HT1080 (cell line): ENCODE data around the gene CELF1. TPM values are rescaled to one million over a fixed set of nuclear protein-coding genes. Genes with fewer than 3 reads are reported as not detected.

Experiments
- DNase-seq: peaks from one replicate; pipeline ENCODE4 v3.0.0-alpha.2; 2015; ENCODE audit warnings: low read depth
- total RNA-seq: library from RNA; depleted of rRNA; stranded (reverse); fragments of >200 nt; shearing (Covaris generic); gene quantifications from 2 replicates; pipeline ENCODE4 v1.2.3, GENCODE V29; 2014

Gene CELF1
- total RNA-seq, 1 experiment from 2014 or later = 118 TPM

- DNase-seq = no peak
Measured at GRCh38 chr11:47511917-47512316, 41.0 kb downstream of the CELF1 start.

GRCh38 chr11:47510209-47510608, 42.7 kb downstream of the CELF1 start:
- peak; percentile 45 for DNase-seq

DNA sequence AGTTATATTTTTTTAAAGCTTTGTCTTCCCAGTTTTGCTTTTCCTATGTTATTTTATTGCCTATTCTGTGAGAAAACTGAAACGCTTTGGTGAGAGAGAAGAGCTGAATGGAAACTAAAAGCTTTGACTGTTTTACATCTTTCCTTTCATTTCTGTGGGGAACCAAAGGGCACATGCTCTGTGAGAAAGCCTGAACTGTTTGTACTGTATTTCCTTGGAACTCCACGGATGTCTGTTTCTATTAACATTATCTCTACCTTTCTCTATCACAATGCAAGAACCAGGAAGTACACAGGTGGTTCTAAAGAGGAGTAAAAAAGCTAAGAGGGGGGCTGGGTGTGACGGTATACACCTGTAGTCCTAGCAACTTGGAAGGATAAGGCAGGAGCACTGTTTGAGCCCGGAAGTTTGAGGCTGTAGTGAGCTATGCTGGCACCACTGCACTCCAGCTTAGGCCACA, 43.8 kb downstream of the CELF1 start:
- no peak for DNase-seq

DNA sequence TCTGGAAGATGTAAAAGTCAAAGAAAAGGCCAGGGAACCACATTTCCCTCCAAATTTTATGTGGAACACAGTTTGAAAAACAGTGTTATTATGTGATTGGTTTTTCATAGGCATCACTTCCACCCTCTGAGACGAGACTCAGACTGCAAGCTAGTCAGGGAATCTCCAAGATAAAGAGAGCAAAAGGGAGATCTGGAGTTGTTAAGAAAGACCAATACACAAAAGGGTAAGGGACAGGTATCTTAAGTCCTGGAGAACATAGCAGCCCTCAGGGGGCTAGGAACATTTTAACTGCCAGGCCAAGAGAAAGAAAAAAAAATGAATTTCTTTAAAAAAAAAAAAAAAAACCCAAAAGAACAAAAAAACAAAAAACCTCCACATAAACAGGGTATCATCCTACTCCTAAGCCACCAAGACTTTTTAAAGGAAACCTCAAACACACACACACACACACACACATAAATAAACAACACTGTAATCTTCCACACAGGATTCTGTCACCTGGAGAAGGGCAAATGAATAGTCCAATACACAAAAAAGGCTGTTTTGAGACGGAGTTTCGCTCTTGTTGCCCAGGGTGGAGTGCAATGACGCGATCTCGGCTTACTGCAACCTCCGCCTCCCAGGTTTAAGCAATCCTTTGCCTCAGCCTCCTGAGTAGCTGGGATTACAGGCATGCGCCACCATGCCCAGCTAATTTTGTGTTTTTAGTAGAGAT, 44.5 kb downstream of the CELF1 start:
- DNase-seq = no peak

DNA sequence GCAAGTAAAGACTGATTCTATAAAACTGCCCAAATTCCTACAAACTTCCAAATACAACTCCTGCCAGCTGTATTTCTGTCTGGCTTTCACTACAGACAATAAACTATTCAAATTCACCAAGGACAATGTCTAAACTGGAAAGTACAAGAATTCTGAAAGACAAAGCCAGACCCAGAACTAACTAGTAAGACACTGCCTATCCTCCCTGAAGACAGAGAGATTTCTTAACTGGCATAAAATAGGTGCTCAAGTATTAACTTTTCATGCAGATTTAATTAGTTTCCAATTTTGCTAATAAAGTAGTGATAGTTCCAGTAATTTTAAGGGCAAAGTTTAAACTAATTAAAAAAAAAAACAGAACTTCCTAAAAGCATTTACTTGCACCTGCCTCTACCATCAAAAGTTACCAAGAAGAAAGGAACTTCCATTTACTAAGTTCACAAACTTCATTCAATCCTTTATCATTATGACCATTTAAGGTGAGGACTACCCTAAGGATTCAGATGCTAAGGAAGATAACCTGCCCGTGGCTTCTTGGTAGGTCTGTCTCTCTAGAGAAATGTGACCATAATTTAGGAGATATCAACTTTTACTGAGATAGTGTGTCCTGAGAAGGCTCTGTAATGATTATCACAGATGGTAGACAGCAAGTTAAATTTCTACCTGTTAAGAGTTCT, 45.2 kb downstream of the CELF1 start:
- DNase-seq = no peak

DNA sequence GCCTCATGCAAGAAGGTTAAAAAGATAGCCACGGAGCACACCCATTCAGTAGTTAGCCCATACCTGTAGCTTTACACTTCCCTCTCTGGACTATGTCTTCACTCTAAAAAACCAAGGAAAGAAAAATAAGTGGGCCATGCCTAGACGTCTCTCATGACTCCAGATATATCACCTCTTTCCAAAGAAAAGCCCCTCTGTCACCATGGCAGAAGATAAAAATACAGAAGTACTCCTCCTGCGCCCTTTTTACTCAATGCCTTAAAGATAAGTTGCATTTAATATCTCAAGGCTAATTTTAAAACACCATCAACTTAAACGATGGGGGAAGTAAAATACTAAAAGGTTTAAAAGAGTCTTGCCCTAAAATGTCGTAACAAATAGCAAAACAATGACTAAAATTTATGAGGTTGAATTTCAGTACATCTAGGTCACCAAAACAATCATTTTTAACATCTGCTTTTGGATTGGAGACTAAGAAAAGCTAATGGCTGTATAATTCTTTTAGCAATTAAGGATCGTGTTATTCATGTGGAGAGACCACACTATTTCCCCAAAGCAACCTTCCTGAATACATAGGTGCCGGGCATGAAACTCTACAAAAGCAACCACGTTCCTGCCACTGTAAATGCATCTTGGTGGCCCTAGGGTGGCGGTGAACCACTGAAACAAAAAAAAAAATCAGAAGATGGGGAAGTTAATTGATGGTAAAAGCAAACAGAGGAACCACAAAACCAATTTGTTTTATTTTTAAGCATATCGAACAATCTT, 46.0 kb downstream of the CELF1 start:
- DNase-seq = no peak

DNA sequence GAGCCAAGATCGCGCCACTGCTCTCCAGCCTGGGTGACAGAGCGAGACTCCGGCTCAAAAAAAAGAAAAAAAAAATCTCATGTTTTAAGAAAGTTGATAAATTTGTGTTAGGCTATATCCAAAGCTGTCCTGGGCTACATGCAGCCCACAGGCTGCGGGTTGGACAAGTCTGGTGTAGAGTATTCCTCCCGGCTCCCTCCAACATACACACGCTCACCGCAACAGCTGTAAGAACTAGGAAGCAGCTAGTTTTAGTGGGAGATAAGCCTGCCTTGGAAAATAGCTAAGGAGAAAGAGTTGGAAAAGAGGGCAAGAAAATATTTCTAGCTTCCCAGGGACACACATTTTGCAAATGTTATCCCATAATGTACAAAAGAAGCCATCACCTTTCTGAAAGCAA, 46.6 kb downstream of the CELF1 start:
- no peak for DNase-seq

DNA sequence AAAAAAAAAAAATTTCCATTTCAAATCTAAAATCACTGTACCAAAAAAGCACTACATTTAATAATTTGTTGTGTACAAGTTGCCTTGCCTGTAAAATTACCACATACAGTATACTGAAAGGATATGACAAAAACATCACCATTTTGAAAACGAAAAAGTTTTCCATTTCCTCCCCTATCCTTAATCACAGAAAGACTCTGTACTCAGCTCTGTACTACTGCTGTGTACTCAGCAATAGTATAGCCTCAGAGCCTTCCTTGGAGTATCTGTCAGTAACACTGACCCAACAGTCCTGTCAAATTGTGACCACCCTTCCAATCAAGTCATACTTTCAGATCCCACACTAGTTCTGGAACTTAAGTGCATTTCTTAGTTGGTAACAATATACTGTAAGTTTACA, 48.0 kb downstream of the CELF1 start:
- no peak for DNase-seq

- DNase-seq = no peak
Measured at GRCh38 chr11:47503227-47503626, 49.7 kb downstream of the CELF1 start.

DNA sequence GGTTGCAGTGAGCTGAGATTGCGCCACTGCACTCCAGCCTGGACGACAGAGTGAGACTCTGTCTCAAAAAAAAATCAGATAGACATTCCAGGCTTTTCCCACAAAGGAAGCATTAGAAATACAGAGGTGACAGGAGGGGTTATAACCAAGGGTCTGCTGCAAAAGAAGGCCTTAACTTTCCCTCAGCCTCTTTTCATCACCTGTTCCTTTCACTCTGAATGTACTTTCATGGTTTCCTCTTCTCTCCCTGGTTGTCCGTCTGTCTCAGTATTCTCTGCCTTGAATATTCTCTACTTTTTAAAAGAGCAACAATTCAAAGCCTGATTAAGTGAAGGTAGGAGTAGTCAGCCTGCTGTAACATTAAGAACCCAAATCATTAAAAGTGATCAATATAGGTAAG, 50.2 kb downstream of the CELF1 start:
- DNase-seq = no peak

- no peak for DNase-seq
Measured at GRCh38 chr11:47501101-47501500, 51.8 kb downstream of the CELF1 start.

DNA sequence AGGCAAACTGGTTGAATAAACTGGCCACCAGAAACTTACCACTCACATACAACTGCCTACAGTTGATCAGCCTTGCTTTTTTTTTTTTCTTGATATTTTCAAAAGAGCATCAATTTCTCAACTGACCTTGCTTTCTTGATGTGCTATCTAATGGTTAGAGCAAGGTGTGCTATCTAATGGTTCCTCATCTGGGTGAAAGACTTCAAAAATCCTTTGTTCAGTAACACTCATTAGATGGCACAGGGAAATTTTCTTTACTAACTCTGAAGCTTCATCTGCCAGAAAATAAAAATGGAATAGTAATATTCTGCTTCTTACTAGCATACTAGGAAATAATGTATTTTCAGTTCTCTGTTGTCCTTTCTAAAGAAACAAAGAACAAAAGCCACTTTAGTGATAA, 52.8 kb downstream of the CELF1 start:
- DNase-seq = no peak

DNA sequence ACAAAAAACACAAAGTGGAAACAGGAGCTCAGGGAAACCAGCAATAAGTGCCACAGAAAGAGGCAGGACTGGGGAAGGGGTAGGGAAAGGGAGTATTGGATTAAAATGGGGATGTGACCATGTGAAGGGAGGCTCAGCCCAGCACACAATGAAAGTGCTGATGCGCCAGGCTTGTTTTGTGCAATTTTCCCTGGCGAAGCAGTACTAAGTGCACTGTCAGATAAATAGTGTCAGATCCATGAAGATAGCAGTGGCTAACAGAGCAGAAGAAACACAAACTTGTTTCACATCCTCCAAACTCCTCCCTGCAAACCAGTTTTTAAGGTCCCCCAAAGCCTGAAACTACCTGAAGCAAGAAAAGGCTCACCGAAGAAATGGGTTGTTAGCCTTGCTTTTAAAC, 53.3 kb downstream of the CELF1 start:
- DNase-seq = no peak

DNA sequence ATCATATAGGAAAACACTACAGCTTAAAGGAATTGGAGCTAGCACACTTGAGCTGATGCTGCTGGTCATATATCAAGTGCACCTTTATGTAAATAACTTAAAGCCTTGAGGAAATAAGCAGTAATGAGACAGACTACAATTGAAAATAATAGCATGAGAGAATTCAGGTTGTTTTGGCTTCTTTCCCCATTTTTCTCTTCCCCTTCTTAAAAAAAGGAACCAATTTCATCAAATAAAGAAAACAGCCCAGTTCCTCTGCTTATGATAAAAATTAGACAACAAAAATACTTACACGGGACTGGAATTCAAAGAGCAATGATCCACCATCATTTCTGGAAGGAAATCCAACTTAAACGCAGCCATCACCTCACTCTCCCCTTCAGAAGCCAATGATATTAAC, 53.8 kb downstream of the CELF1 start:
- DNase-seq = no peak

- DNase-seq = no peak
Measured at GRCh38 chr11:47498584-47499152, 54.3 kb downstream of the CELF1 start.

GRCh38 chr11:47498149-47498548, 54.8 kb downstream of the CELF1 start:
- no peak for DNase-seq

GRCh38 chr11:47496808-47497207, 56.1 kb downstream of the CELF1 start:
- DNase-seq = no peak

DNA sequence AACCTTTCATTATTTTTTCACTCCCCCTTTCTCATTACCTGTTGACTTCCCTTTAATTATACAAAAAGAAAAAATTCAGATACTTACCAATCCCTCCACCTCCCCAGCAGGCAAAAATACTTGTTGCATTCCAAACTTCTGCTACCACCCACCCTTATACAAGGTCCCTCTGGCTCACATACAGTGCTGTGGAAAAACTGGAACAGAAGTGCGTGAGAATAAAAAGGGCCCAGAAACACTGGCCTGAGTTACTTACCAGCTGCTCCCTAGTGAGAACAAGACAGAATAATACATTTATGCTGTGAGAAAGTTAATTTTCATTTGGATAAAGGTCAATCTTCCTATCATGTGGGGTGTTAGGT, 57.1 kb downstream of the CELF1 start:
- DNase-seq = no peak

GRCh38 chr11:47495011-47495855, 57.7 kb downstream of the CELF1 start:
- DNase-seq = no peak

DNA sequence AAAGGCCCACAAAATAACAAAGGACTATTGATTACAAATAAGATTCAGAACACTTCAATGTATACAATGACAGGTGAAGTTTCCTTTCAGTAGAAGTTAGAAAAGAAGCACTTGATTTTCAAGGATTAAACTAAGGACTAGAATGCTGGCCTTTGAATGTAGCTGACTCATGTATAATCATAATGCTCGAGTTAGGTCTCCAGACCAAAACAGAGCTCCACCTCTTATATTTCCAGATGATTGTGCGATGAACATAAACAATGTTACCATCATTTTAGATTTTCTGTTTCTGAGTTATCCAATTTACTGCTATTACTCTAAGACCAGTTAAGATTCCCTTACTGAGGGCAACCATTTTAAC, 63.6 kb downstream of the CELF1 start:
- no peak for DNase-seq

GRCh38 chr11:47488674-47489394, 64.1 kb downstream of the CELF1 start:
- DNase-seq = no peak
